HepG2 (cell line): ENCODE measurements around the gene SLC12A3. TPM values are rescaled to one million over a fixed set of nuclear protein-coding genes. Genes with fewer than 3 reads are reported as not detected.
A peak's percentile ranks its signal among the peaks of the same experiment; 100 is the strongest.

ENCODE experiments used
- ATF2 ChIP-seq: sonication (generic); formaldehyde crosslinking; IDR thresholded peaks from 2 replicates; pipeline ENCODE4 v1.4.0; 2020; ENCODE audit warnings: missing genetic modification reagents
- ATF6 ChIP-seq: sonication (generic); formaldehyde crosslinking; conservative IDR thresholded peaks from 2 replicates; pipeline ENCODE4 v1.4.0; 2020; ENCODE audit warnings: missing genetic modification reagents
- DRAP1 ChIP-seq: IDR thresholded peaks from 2 replicates; pipeline ENCODE4 v1.6.1; 2016; ENCODE audit warnings: missing genetic modification reagents, missing compliant biosample characterization
- HMG20A ChIP-seq: IDR thresholded peaks from 2 replicates; pipeline ENCODE4 v1.6.1; 2016; ENCODE audit warnings: borderline replicate concordance
- HOMEZ ChIP-seq: IDR thresholded peaks from 2 replicates; pipeline ENCODE4 v1.6.1; 2016; ENCODE audit warnings: low read depth
- KMT2A ChIP-seq: sonication (generic); formaldehyde crosslinking; IDR thresholded peaks from 2 replicates; pipeline ENCODE4 v1.4.0; 2020; ENCODE audit warnings: missing genetic modification reagents
- SP1 ChIP-seq, 2 experiments: fragments of 450-650 bp in 1 of 2; sonication (generic) in 1 of 2; formaldehyde crosslinking in 1 of 2; IDR thresholded peaks; 2 replicates each; pipeline versions ENCODE4 v1.4.0 to v1.6.1; 2016 to 2020; ENCODE audit warnings: missing genetic modification reagents in 1 of 2
- TFDP2 ChIP-seq: sonication (generic); formaldehyde crosslinking; IDR thresholded peaks from 2 replicates; pipeline ENCODE4 v1.4.0; 2020; ENCODE audit warnings: missing genetic modification reagents
- THRA ChIP-seq: sonication (generic); formaldehyde crosslinking; IDR thresholded peaks from 2 replicates; pipeline ENCODE4 v1.4.0; 2020; ENCODE audit warnings: missing genetic modification reagents, borderline replicate concordance
- ZSCAN12 ChIP-seq: sonication (generic); formaldehyde crosslinking; IDR thresholded peaks from 2 replicates; pipeline ENCODE4 v1.9.0; 2021; ENCODE audit warnings: mild to moderate bottlenecking, missing genetic modification reagents
- ZSCAN29 ChIP-seq: sonication (generic); formaldehyde crosslinking; conservative IDR thresholded peaks from 2 replicates; pipeline ENCODE4 v1.4.0; 2020; ENCODE audit warnings: mild to moderate bottlenecking, missing genetic modification reagents
- polyA plus RNA-seq, 8 experiments: library from polyadenylated mRNA; depleted of rRNA in 3 of 8; stranded (reverse) in 7 of 8; unstranded in 1 of 8; fragments of >200 nt; fragmentation: Illumina TruSeq in 4 of 8; extraction: Trizol in 4 of 8; gene quantifications; 2 replicates each; pipeline versions ENCODE4 v1.2.1 to v1.2.3, GENCODE V29; 2011 to 2016; ENCODE audit warnings: low read depth in 4 of 8, missing spikeins in 1 of 8, mixed read lengths in 1 of 8; ENCODE audit not compliant: insufficient read depth in 1 of 8
- total RNA-seq, 5 experiments: library from RNA; depleted of rRNA; stranded (reverse); fragments of >200 nt; fragmentation: Illumina TruSeq; extraction: Trizol; gene quantifications; 2 replicates each; pipeline ENCODE4 v1.2.3, GENCODE V29; 2016; ENCODE audit warnings: low read depth in 1 of 5

SLC12A3 gene
- total and polyA plus RNA-seq, 2 of the 13 experiments (the other 11 are each of a cell fraction or from before 2014, with no cell fraction given): 6.2 TPM; not detected in 1

- peak; percentile 43; the same call in 1 of the 2 replicates for TF ChIP-seq THRA (CRISPR knock-in tag)
- peak; percentile 49; the same call in 1 of the 2 replicates for TF ChIP-seq HMG20A (CRISPR knock-in tag)
- TF ChIP-seq DRAP1: peak; percentile 57; the same call in 1 of the 2 replicates
- TF ChIP-seq ZSCAN29 (CRISPR knock-in tag): no peak; the same call in 1 of the 2 replicates
- TF ChIP-seq SP1 (IDR thresholded peaks at IDR 0.05): no peak
- no peak for TF ChIP-seq SP1 (CRISPR knock-in tag; IDR thresholded peaks at IDR 0.05)
- 0 out of 2 replicates have a peak, but pooled peaks have one; percentile 14 for TF ChIP-seq TFDP2 (CRISPR knock-in tag)
- TF ChIP-seq ATF2: no peak
- TF ChIP-seq HOMEZ (CRISPR knock-in tag): peak; percentile 87
- TF ChIP-seq ZSCAN12: no peak
- no peak for TF ChIP-seq KMT2A
- TF ChIP-seq ATF6 (CRISPR knock-in tag): no peak
These were observed 8.0 kb upstream of the SLC12A3 start (continued) for GRCh38 chr16:56856876-56857447.
